ENCODE data around the gene MPG. TPM values are rescaled to one million over a fixed set of nuclear protein-coding genes. Genes with fewer than 3 reads are reported as not detected.
"Not testable (repeated sequence)": the region's sequence is repeated elsewhere in the genome, so short reads cannot be mapped to it uniquely, and the experiment has no call there.

The MPG gene
- total RNA-seq, 1 donor, result 26.2 TPM

DNA sequence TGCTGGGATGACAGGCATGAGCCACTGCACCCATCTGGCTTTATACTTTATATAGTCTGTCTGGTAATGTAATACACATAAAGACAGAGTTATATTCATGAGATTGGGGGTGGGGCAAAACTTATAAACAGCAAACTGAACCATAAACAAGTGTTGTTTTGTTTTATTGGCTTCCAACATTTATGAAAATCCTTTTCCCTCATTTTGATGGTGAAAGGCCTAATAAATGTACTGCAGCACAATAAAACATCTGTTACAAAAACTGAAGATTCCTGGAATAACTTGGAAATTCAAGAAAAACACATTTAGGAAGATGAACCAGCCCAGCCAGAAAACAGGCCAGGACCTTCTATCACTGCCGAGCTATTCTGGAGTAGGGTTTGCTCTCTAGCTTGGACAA lies 44.3 kb downstream of the MPG start:
- H3K4me1 ChIP-seq (ENCODE audit: insufficient read depth, low read length), result no peaks in the 10 kb centered on the region
- no peaks in the 10 kb centered on the region for H3K27me3 ChIP-seq (ENCODE audit: insufficient read depth, low read length)
- no peaks in the 10 kb centered on the region for H3K9me3 ChIP-seq (ENCODE audit: low read depth, low read length)
- no peak overlapping the region for H3K4me3 ChIP-seq (ENCODE audit: low read length)

GRCh38 chr16:123558-124350 lies 45.7 kb downstream of the MPG start:
- H3K4me3 ChIP-seq (ENCODE audit: low read length); H3K27me3 ChIP-seq (ENCODE audit: insufficient read depth, low read length); H3K9me3 ChIP-seq (ENCODE audit: low read depth, low read length); H3K4me1 ChIP-seq (ENCODE audit: insufficient read depth, low read length): not testable (repeated sequence)

DNA sequence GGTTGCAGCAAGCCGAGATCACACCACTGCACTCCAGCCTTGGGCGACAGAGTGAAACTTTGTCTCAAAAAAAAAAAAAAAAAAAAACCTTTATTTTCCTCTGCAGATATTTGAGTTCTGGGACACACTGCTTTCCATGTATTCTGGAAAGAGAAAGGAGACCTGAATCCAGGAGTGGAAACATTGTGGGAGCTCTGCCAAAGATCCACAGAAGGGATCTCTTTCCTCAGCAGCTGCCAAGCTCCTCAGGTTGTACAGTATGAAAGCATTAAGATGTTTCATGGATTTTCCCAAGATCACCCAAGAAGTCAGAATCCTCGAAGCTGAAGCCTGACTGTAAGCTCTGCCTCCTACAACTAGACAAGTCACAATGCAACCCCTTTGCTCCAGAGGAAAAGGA lies 47.0 kb downstream of the MPG start:
- Histone ChIP-seq H3K27me3 (ENCODE audit: insufficient read depth, low read length) (no peaks in the 10 kb centered on the region), H3K4me3 (ENCODE audit: low read length) (no peak overlapping the region), H3K4me1 (ENCODE audit: insufficient read depth, low read length) (peaks cover 14% of the 10 kb centered on the region)

GRCh38 chr16:129075-129474 lies 51.0 kb downstream of the MPG start:
- H3K9me3 ChIP-seq (ENCODE audit: low read depth, low read length), result no peaks in the 10 kb centered on the region
- H3K4me1 ChIP-seq (ENCODE audit: insufficient read depth, low read length), result peaks cover 18% of the 10 kb centered on the region
- no peaks in the 10 kb centered on the region for H3K27me3 ChIP-seq (ENCODE audit: insufficient read depth, low read length)
- no peak overlapping the region for H3K4me3 ChIP-seq (ENCODE audit: low read length)

More for the DNA sequence above, 47.0 kb downstream of the MPG start:
- no peaks in the 10 kb centered on the region for H3K9me3 ChIP-seq (ENCODE audit: low read depth, low read length)

- H3K27me3 ChIP-seq (ENCODE audit: insufficient read depth, low read length), result no peaks in the 10 kb centered on the region
Observed at GRCh38 chr16:130533-131173, 52.6 kb downstream of the MPG start.

GRCh38 chr16:132120-132519 lies 54.1 kb downstream of the MPG start:
- H3K4me1 ChIP-seq (ENCODE audit: insufficient read depth, low read length), result peaks cover 19% of the 10 kb centered on the region
- no peak overlapping the region for H3K4me3 ChIP-seq (ENCODE audit: low read length)
- H3K27me3 ChIP-seq (ENCODE audit: insufficient read depth, low read length), result no peaks in the 10 kb centered on the region
- H3K9me3 ChIP-seq (ENCODE audit: low read depth, low read length), result no peaks in the 10 kb centered on the region

More at GRCh38 chr16:130533-131173, 52.6 kb downstream of the MPG start:
- no peaks in the 10 kb centered on the region for H3K9me3 ChIP-seq (ENCODE audit: low read depth, low read length)
- H3K4me1 ChIP-seq (ENCODE audit: insufficient read depth, low read length), result peaks cover 18% of the 10 kb centered on the region
- no peak overlapping the region for H3K4me3 ChIP-seq (ENCODE audit: low read length)

DNA sequence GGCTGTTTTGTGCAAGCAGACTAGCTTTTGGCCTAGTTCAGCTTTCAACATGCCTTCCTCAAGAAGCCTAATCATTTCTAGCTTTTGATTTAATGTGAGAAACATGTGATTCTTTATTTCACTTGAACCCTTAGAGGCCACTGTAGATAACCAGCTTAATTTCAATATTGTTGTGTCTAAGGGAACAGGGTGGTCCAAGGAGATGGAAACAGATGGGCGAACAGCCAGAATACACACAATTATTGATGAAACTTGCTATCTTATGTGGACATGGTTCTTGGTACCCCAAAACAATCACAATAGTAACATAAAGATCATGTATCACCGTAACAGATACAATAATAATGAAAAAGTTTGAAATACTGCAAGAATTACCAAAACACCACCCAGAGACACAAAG lies 55.7 kb downstream of the MPG start:
- Histone ChIP-seq H3K27me3 (ENCODE audit: insufficient read depth, low read length) (no peaks in the 10 kb centered on the region), H3K4me3 (ENCODE audit: low read length) (no peak overlapping the region), H3K9me3 (ENCODE audit: low read depth, low read length) (no peaks in the 10 kb centered on the region), H3K4me1 (ENCODE audit: insufficient read depth, low read length) (peaks cover 27% of the 10 kb centered on the region)

Other genes starting within 250 kb of the MPG start
- gene POLR3K, start 24.6 kb upstream of the MPG start, total RNA-seq, result 2.0 TPM
- gene SNRNP25, start 24.4 kb upstream of the MPG start, total RNA-seq, result 6.7 TPM
- gene RHBDF1, start 5.6 kb upstream of the MPG start, total RNA-seq, result 0.21 TPM
- gene NPRL3, start 60.4 kb downstream of the MPG start, total RNA-seq, result 5.5 TPM
- not detected for gene HBZ, start 74.4 kb downstream of the MPG start, total RNA-seq
- not detected for gene HBM, start 87.8 kb downstream of the MPG start, total RNA-seq
- gene HBA2, start 94.7 kb downstream of the MPG start, total RNA-seq, result 22.1 TPM
- gene HBA1, start 98.5 kb downstream of the MPG start, total RNA-seq, result 28.3 TPM
- not detected for gene HBQ1, start 102.2 kb downstream of the MPG start, total RNA-seq
- gene LUC7L, start 151.2 kb downstream of the MPG start, total RNA-seq, result 101 TPM
- gene FAM234A, start 156.6 kb downstream of the MPG start, total RNA-seq, result 22.1 TPM
- not detected for gene RGS11, start 197.7 kb downstream of the MPG start, total RNA-seq
- gene ARHGDIG, start 202.4 kb downstream of the MPG start, total RNA-seq, result not detected
- gene PDIA2, start 204.9 kb downstream of the MPG start, total RNA-seq, result not detected